Left renal pelvis (tissue), 4 donors: ENCODE measurements around the gene KDM4B. TPM values are rescaled to one million over a fixed set of nuclear protein-coding genes. Genes with fewer than 3 reads are reported as not detected.
"Not testable (repeated sequence)": the region's sequence is repeated elsewhere in the genome, so short reads cannot be mapped to it uniquely, and the experiment has no call there.

ENCODE experiments used
- DNase-seq, 4 donors: peaks; one replicate each; pipeline ENCODE4 v3.0.0-alpha.2; 2013; ENCODE audit warnings: low read depth in 4 of 4, low spot score in 3 of 4
- polyA plus RNA-seq, 4 donors: library from polyadenylated mRNA; unstranded; fragments of 120-200 nt; gene quantifications; one replicate each; pipeline ENCODE4 v1.2.1, GENCODE V29; 2013; ENCODE audit not compliant: insufficient read length in 4 of 4

KDM4B gene
- polyA plus RNA-seq, 4 donors = 18.5 to 28.4 (median 22.4) TPM

- DNase-seq = no peak
These were observed 37.9 kb downstream of the KDM4B start for GRCh38 chr19:5006821-5007220.

GRCh38 chr19:5011476-5012238 lies 42.7 kb downstream of the KDM4B start:
- no peak for DNase-seq

GRCh38 chr19:5012688-5013457 lies 44.0 kb downstream of the KDM4B start:
- DNase-seq = no peak

- no peak for DNase-seq
These were observed 44.8 kb downstream of the KDM4B start for GRCh38 chr19:5013761-5014160.

- no peak for DNase-seq
These were observed 46.0 kb downstream of the KDM4B start for GRCh38 chr19:5014941-5015340.

- DNase-seq = no peak
These were observed 47.4 kb downstream of the KDM4B start for GRCh38 chr19:5016268-5016667.

- no peak for DNase-seq
These were observed 47.9 kb downstream of the KDM4B start for GRCh38 chr19:5016781-5017180.

- no peak for DNase-seq
These were observed 48.3 kb downstream of the KDM4B start for GRCh38 chr19:5017235-5017634.

GRCh38 chr19:5018224-5019015 lies 49.5 kb downstream of the KDM4B start:
- DNase-seq = no peak

- DNase-seq = no peak
These were observed 51.5 kb downstream of the KDM4B start for GRCh38 chr19:5020368-5020767.

- DNase-seq = no peak
These were observed 52.1 kb downstream of the KDM4B start for GRCh38 chr19:5021046-5021445.

- no peak for DNase-seq
These were observed 53.4 kb downstream of the KDM4B start for GRCh38 chr19:5022066-5022860.

- DNase-seq = no peak
These were observed 54.2 kb downstream of the KDM4B start for GRCh38 chr19:5023128-5023571.

- no peak for DNase-seq
These were observed 55.4 kb downstream of the KDM4B start for GRCh38 chr19:5024282-5024681.

GRCh38 chr19:5025027-5025426 lies 56.1 kb downstream of the KDM4B start:
- DNase-seq = no peak

GRCh38 chr19:5026706-5027273 lies 57.9 kb downstream of the KDM4B start:
- DNase-seq = no peak

- DNase-seq = no peak
These were observed 59.4 kb downstream of the KDM4B start for GRCh38 chr19:5028229-5028886.

GRCh38 chr19:5029596-5029995 lies 60.7 kb downstream of the KDM4B start:
- not testable (repeated sequence) for DNase-seq

- no peak for DNase-seq
These were observed 61.4 kb downstream of the KDM4B start for GRCh38 chr19:5030136-5030820.
